PFSK-1 (cell line): Measurements from ENCODE around the gene PLPPR5.

Source experiments
- FOXP2 ChIP-seq: optimal IDR thresholded peaks from 2 replicates; pipeline ENCODE3; 2011; ENCODE audit warnings: borderline replicate concordance, control low read depth, inconsistent platforms; ENCODE audit not compliant: insufficient read depth; ENCODE audit errors: extremely low read length, extremely low read depth
- POLR2AphosphoS5 ChIP-seq: IDR thresholded peaks from 2 replicates; pipeline ENCODE4 v1.6.1; 2012; ENCODE audit warnings: low read depth, mild to moderate bottlenecking, control low read depth, low read length, moderate library complexity
- SIN3A ChIP-seq: IDR thresholded peaks from 2 replicates; pipeline ENCODE4 v1.6.1; 2012; ENCODE audit warnings: mild to moderate bottlenecking, low read length, moderate library complexity, borderline replicate concordance; ENCODE audit not compliant: insufficient read depth
- TAF1 ChIP-seq: IDR thresholded peaks from 2 replicates; pipeline ENCODE4 v1.6.1; 2012; ENCODE audit warnings: low read length, control low read depth, borderline replicate concordance; ENCODE audit not compliant: insufficient read depth
- TF ChIP-seq, protein P1 (sequence below), 2 experiments: IDR thresholded peaks; 2 replicates each; pipeline versions ENCODE4 v1.6.1 to v1.8.0; 2011 to 2012; ENCODE audit warnings: low read depth in 2 of 2, low read length in 2 of 2, control low read depth in 1 of 2, inconsistent platforms in 1 of 2, mild to moderate bottlenecking in 1 of 2, moderate library complexity in 1 of 2; ENCODE audit not compliant: insufficient read depth in 1 of 2

PLPPR5 gene

DNA sequence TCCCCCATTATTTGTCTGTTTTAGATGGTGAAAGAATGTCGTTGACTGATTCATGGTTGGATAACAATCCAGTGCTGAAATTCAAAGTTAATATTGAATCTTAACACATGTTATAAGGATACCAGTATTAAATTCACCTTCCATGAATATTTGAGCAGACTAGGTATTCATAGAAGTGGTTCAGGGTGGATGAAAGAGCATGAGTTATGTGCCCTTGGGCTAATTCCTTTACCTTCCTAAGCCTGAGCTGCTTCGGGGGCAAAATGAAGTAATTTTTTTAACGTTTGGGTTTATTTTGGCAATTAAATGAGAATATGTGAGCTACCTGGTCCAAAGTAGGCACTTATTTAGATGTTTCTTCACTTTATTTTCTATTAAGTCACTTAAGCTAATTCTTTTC, 2.7 kb upstream of the PLPPR5 start:
- TF ChIP-seq SIN3A (no peak), FOXP2 (no peak), TAF1 (no peak), POLR2AphosphoS5 (no peak)
- TF ChIP-seq, protein P1, sequence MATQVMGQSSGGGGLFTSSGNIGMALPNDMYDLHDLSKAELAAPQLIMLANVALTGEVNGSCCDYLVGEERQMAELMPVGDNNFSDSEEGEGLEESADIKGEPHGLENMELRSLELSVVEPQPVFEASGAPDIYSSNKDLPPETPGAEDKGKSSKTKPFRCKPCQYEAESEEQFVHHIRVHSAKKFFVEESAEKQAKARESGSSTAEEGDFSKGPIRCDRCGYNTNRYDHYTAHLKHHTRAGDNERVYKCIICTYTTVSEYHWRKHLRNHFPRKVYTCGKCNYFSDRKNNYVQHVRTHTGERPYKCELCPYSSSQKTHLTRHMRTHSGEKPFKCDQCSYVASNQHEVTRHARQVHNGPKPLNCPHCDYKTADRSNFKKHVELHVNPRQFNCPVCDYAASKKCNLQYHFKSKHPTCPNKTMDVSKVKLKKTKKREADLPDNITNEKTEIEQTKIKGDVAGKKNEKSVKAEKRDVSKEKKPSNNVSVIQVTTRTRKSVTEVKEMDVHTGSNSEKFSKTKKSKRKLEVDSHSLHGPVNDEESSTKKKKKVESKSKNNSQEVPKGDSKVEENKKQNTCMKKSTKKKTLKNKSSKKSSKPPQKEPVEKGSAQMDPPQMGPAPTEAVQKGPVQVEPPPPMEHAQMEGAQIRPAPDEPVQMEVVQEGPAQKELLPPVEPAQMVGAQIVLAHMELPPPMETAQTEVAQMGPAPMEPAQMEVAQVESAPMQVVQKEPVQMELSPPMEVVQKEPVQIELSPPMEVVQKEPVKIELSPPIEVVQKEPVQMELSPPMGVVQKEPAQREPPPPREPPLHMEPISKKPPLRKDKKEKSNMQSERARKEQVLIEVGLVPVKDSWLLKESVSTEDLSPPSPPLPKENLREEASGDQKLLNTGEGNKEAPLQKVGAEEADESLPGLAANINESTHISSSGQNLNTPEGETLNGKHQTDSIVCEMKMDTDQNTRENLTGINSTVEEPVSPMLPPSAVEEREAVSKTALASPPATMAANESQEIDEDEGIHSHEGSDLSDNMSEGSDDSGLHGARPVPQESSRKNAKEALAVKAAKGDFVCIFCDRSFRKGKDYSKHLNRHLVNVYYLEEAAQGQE (IDR thresholded peaks at IDR 0.05; ENCODE audit: insufficient read depth in 1 of 2, low read depth in 2 of 2, low read length in 2 of 2), result no peak

DNA sequence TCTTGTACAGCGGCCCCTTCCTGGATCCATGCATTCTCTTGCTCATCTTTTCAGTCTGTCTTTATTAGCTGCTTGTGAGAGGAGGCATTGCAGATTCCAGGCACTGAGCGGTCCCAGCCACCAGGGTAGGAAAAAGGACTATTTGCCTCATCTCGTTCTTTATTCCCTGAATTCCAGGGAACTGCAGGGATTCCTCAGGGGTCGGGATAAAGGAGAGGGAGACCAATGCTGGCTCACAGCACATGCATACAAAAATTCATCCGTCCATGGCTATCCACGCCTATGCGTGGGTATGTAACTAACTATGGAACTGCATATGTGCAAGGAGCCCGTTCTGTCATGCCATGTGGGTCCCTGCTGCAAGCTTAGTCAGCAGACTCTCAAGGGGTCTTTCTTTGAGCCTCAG, 879 bp upstream of the PLPPR5 start:
- no peak for TF ChIP-seq FOXP2
- TF ChIP-seq, protein P1 (IDR thresholded peaks at IDR 0.05; ENCODE audit: insufficient read depth in 1 of 2, low read depth in 2 of 2, low read length in 2 of 2), result no peak
- no peak for TF ChIP-seq POLR2AphosphoS5
- no peak for TF ChIP-seq TAF1
- no peak for TF ChIP-seq SIN3A

DNA sequence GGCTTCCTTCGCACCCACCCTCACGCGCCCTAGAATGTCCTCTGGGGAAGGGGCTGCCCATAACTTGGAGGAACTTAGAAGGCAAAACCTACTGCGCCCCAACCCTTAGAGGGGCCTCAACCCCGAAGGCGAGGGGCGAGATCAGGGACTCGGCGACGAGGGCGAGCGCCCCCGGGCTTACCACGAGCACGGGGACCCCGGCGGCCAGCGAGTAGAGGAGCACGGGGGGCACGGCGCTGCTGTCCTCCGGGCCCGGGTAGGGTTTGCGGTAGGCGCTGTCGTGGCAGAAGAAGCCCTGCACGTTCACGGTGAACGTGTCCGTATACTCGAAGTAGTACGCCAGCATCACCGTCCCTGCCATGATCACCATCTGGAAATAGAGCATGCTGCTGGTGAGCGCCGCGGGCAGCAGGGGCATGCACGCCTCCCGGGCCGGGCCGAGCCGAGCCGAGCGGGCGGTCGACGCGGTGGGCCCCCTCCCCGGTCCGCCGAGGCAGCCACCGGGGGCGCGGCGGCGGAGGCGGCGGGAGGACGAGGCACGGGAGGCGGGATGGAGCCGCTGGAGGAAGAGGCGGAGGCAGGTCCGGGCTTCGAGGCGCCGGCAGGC, 304 bp downstream of the PLPPR5 start:
- TF ChIP-seq, protein P1 (IDR thresholded peaks at IDR 0.05; ENCODE audit: insufficient read depth in 1 of 2, low read depth in 2 of 2, low read length in 2 of 2), result no peak
- no peak for TF ChIP-seq POLR2AphosphoS5
- no peak for TF ChIP-seq FOXP2
- no peak for TF ChIP-seq TAF1
- no peak for TF ChIP-seq SIN3A

DNA sequence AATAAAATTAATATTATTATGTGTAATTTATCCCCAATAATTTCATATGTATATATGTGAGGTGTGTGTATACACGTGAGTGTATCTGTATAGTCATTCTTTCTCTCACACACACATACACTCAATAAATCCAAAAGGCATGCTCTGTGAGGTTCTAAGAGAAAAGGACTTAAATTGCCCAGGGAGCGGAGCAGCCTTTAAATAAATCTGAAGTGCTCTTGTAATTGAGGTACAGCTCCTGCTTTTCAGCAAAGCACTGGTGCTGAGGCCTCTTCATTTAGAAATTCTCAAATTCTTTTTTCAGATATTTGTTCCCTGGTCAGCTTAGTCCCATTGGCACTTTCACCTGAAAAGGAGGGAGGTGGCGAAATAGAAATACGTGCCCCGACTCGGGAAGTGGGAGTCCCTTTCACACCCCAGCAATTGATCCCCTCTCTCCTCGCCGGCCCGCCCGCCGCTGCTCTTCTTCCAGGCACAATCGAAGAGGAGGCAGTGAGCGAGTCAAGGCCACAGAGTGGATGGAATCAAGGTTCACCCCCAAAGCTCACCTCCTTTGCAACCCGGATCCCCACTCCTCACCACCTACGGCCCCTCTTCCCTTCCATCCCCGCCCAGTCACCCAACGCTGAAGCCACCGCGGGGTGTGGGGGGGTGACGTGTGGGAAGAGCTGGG, 944 bp downstream of the PLPPR5 start:
- TF ChIP-seq SIN3A (no peak), POLR2AphosphoS5 (no peak), FOXP2 (no peak), TAF1 (no peak)
- TF ChIP-seq, protein P1 (IDR thresholded peaks at IDR 0.05; ENCODE audit: insufficient read depth in 1 of 2, low read depth in 2 of 2, low read length in 2 of 2), result no peak

DNA sequence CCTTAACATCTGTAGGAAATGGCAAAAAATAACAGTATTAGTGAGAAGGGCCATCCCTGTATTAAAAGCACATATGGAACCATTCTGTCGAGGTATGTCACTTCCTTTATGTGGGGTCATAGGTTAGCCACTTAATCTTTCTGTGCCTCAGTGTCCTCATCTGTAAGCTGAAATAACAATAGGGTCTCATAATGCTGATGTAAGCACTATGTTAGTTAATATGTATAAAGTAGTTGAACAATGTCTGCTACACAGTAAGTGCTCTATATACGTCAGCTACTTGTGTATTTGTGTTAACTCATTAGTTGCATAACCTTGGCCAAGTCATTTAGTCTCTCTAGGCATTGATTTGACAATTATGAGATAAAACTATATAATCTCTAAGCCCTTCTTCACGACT, 11.8 kb downstream of the PLPPR5 start:
- TF ChIP-seq, protein P1 (IDR thresholded peaks at IDR 0.05; ENCODE audit: insufficient read depth in 1 of 2, low read depth in 2 of 2, low read length in 2 of 2), result no peak
- TF ChIP-seq SIN3A (no peak), POLR2AphosphoS5 (no peak), TAF1 (no peak), FOXP2 (no peak)
